Brain pericyte (primary cell): ENCODE measurements around the gene GDF2.

Experiments
- DNase-seq: peaks from one replicate; pipeline ENCODE4 v3.0.0-alpha.2; 2012; ENCODE audit warnings: low read depth, low spot score

The GDF2 gene

GRCh38 chr10:47291682-47292081 lies 30.6 kb upstream of the GDF2 start:
- no peak for DNase-seq

GRCh38 chr10:47294057-47294456 lies 28.2 kb upstream of the GDF2 start:
- DNase-seq: no peak

GRCh38 chr10:47294501-47294900 lies 27.8 kb upstream of the GDF2 start:
- DNase-seq: no peak

- no peak for DNase-seq
Observed at GRCh38 chr10:47295411-47295810, 26.8 kb upstream of the GDF2 start.

- no peak for DNase-seq
Observed at GRCh38 chr10:47296156-47296894, 25.9 kb upstream of the GDF2 start.

GRCh38 chr10:47296941-47297340 lies 25.3 kb upstream of the GDF2 start:
- no peak for DNase-seq

GRCh38 chr10:47297866-47298540 lies 24.3 kb upstream of the GDF2 start:
- no peak for DNase-seq

- no peak for DNase-seq
Observed at GRCh38 chr10:47298715-47299114, 23.5 kb upstream of the GDF2 start.

GRCh38 chr10:47299611-47300428 lies 22.4 kb upstream of the GDF2 start, which contains the start of gene GDF10:
Gene GDF10 (plus strand): TSS chr10:47300197. CDS start chr10:47300652, 455 bp downstream.
- DNase-seq: no peak

- no peak for DNase-seq
Observed at GRCh38 chr10:47300429-47300931, 21.8 kb upstream of the GDF2 start.

GRCh38 chr10:47301833-47302232 lies 20.4 kb upstream of the GDF2 start:
- DNase-seq: no peak

GRCh38 chr10:47303105-47303504 lies 19.1 kb upstream of the GDF2 start:
- DNase-seq: no peak

GRCh38 chr10:47303866-47304265 lies 18.4 kb upstream of the GDF2 start:
- no peak for DNase-seq

- DNase-seq: no peak
Observed at GRCh38 chr10:47305566-47305965, 16.7 kb upstream of the GDF2 start.

GRCh38 chr10:47306387-47307210 lies 15.7 kb upstream of the GDF2 start:
- DNase-seq: no peak

- DNase-seq: no peak
Observed at GRCh38 chr10:47307381-47307780, 14.9 kb upstream of the GDF2 start.

- DNase-seq: no peak
Observed at GRCh38 chr10:47308775-47309174, 13.5 kb upstream of the GDF2 start.

GRCh38 chr10:47309408-47310089 lies 12.7 kb upstream of the GDF2 start:
- DNase-seq: no peak

GRCh38 chr10:47310090-47310505 lies 12.2 kb upstream of the GDF2 start:
- no peak for DNase-seq

GRCh38 chr10:47311193-47311931 lies 10.9 kb upstream of the GDF2 start:
- DNase-seq: no peak
